Thyroid gland (tissue), 4 donors: ENCODE measurements around the gene CD101. TPM values are rescaled to one million over a fixed set of nuclear protein-coding genes. Genes with fewer than 3 reads are reported as not detected.

Experiments
- DNase-seq, 2 donors: peaks; one replicate each; pipeline ENCODE4 v3.0.0-alpha.2; 2019
- H3K27ac ChIP-seq, 3 donors: fragments of 200-600 bp; sonication (generic); 1 replicate in 2 of 3; 2 replicates in 1 of 3; pipeline ENCODE4 v1.5.1; 2016 to 2019; ENCODE audit warnings: mild to moderate bottlenecking in 1 of 3, moderate library complexity in 1 of 3
- H3K27me3 ChIP-seq: fragments of 200-600 bp; sonication (generic); one replicate; pipeline ENCODE4 v1.5.1; 2019
- H3K36me3 ChIP-seq, 2 donors: fragments of 200-600 bp; sonication (generic); one replicate each; pipeline ENCODE4 v1.5.1; 2016 to 2019
- H3K4me1 ChIP-seq, 2 donors: fragments of 200-600 bp; sonication (generic); one replicate each; pipeline ENCODE4 v1.5.1; 2017 to 2019
- H3K4me3 ChIP-seq, 3 donors: fragments of 200-600 bp; sonication (generic); replicated peaks in 1 of 3; 1 replicate in 2 of 3; 2 replicates in 1 of 3; pipeline ENCODE4 v1.5.1; 2016; ENCODE audit warnings: mild to moderate bottlenecking in 1 of 3
- H3K9me3 ChIP-seq: fragments of 200-600 bp; sonication (generic); one replicate; pipeline ENCODE4 v1.5.1; 2017
- CTCF ChIP-seq, 6 experiments: fragments of 200-600 bp in 3 of 6; fragments of 450-650 bp in 3 of 6; sonication (generic) in 3 of 6; IDR thresholded peaks; one replicate each; pipeline ENCODE4 v1.5.1; 2016 to 2019; ENCODE audit warnings: antibody characterized with exemption in 6 of 6, mild to moderate bottlenecking in 2 of 6, inconsistent platforms in 1 of 6, moderate library complexity in 1 of 6
- POLR2A ChIP-seq, 2 donors: fragments of 450-650 bp; IDR thresholded peaks; one replicate each; pipeline ENCODE4 v1.6.1; 2017; ENCODE audit warnings: antibody characterized with exemption in 2 of 2, mild to moderate bottlenecking in 2 of 2, moderate library complexity in 1 of 2
- WGBS, 2 donors: methylation state at CpG; one replicate each; pipeline ENCODE4 v1.1.5; 2017; 5-methylcytosine and 5-hydroxymethylcytosine counted together
- intact Hi-C: fragments of 100-400 bp; cut with DNase I; formaldehyde crosslinking; loops from one replicate; pipeline ENCODE4 v1.15.1; 2023
- small RNA-seq: library from RNA; depleted of rRNA; stranded (forward); fragments of <200 nt; gene quantifications from one replicate; pipeline ENCODE3, GENCODE V24; 2016
- total RNA-seq, 4 donors: library from RNA; depleted of rRNA; stranded (reverse); fragments of >200 nt; gene quantifications; one replicate each; pipeline ENCODE4 v1.2.3, GENCODE V29; 2016

Gene CD101
- total RNA-seq, 4 donors from 2014 or later, result 0.13 to 1.3 (median 0.73) TPM

GRCh38 chr1:117084231-117084630 is 82.7 kb downstream of the CD101 start:
- no peak for DNase-seq
- intact Hi-C loops, result no loop called here
- 83 to 98% methylated on average over 5 to 6 of the region's 6 CpGs for WGBS, 2 donors
- H3K4me3 ChIP-seq, result no peak overlapping the region
- TF ChIP-seq POLR2A (IDR thresholded peaks at IDR 0.05), result no peak
- no peak for TF ChIP-seq CTCF (IDR thresholded peaks at IDR 0.05)
- no peaks in the 10 kb centered on the region for H3K27me3 ChIP-seq
- H3K9me3 ChIP-seq, result no peaks in the 10 kb centered on the region
- peaks cover 0 to 10% of the 10 kb centered on the region in 2 donors for H3K36me3 ChIP-seq
- no peak overlapping the region for H3K27ac ChIP-seq
- peaks cover 4 to 5% of the 10 kb centered on the region in 2 donors for H3K4me1 ChIP-seq

Small RNAs within 50 kb of the gene (small RNA-seq; reads per million reads assigned to genes)
- not detected for gene RNA5SP55

Other genes starting within 250 kb of the CD101 start
- gene CD2, start 247.3 kb upstream of the CD101 start, total RNA-seq, result 1 to 10 TPM; 1.9 to 9.7 (median 2.6) TPM
- gene PTGFRN, start 91.8 kb upstream of the CD101 start, total RNA-seq, result 10 to 100 TPM; 18.7 to 38.7 (median 27.6) TPM
- gene TTF2, start 58.6 kb downstream of the CD101 start, total RNA-seq, result 10 to 100 TPM in 3 of 4 donors, 1 to 10 TPM in 1; 6.0 to 32.3 (median 17.2) TPM
- 1 to 10 TPM; 5.1 to 7.3 (median 6.3) TPM for gene TRIM45, start 120.0 kb downstream of the CD101 start, total RNA-seq
- gene VTCN1, start 209.2 kb downstream of the CD101 start, total RNA-seq, result not detected